Cerebellar cortex (tissue), 1 donor: Measurements from ENCODE around the gene TMED1.

Source experiments
- DNase-seq: peaks from one replicate; pipeline ENCODE4 v3.0.0-alpha.2; 2015; ENCODE audit warnings: low spot score

The TMED1 gene

GRCh38 chr19:10811391-10812111, 24.5 kb downstream of the TMED1 start:
- DNase-seq: no peak

GRCh38 chr19:10809651-10810285, 26.2 kb downstream of the TMED1 start:
- no peak for DNase-seq

GRCh38 chr19:10808937-10809649, 26.9 kb downstream of the TMED1 start:
- no peak for DNase-seq

- DNase-seq: no peak
These were observed 30.2 kb downstream of the TMED1 start for GRCh38 chr19:10805758-10806247.

GRCh38 chr19:10805065-10805757, 30.8 kb downstream of the TMED1 start:
- no peak for DNase-seq

GRCh38 chr19:10803252-10803651, 32.8 kb downstream of the TMED1 start:
- DNase-seq: no peak

GRCh38 chr19:10802479-10802878, 33.5 kb downstream of the TMED1 start:
- DNase-seq: no peak

GRCh38 chr19:10800488-10800887, 35.5 kb downstream of the TMED1 start:
- peak; percentile 79 for DNase-seq

GRCh38 chr19:10797541-10798256, 38.3 kb downstream of the TMED1 start:
- DNase-seq: peak; percentile 38

GRCh38 chr19:10797078-10797477, 38.9 kb downstream of the TMED1 start:
- DNase-seq: no peak

- peak; percentile 59 for DNase-seq
These were observed 39.4 kb downstream of the TMED1 start for GRCh38 chr19:10796653-10797052.

- no peak for DNase-seq
These were observed 46.1 kb downstream of the TMED1 start for GRCh38 chr19:10789866-10790265.

GRCh38 chr19:10788146-10788545, 47.9 kb downstream of the TMED1 start:
- no peak for DNase-seq

- no peak for DNase-seq
These were observed 51.8 kb downstream of the TMED1 start for GRCh38 chr19:10784257-10784656.

- DNase-seq: no peak
These were observed 53.2 kb downstream of the TMED1 start for GRCh38 chr19:10782795-10783194.
